GM19193 (cell line): ENCODE measurements around the gene PEX26.

Experiments used
- POLR2A ChIP-seq: IDR thresholded peaks from 4 replicates; pipeline ENCODE4 v1.6.1; 2011; ENCODE audit not compliant: insufficient read depth, insufficient read length; ENCODE audit errors: extremely low read depth

The PEX26 gene

DNA sequence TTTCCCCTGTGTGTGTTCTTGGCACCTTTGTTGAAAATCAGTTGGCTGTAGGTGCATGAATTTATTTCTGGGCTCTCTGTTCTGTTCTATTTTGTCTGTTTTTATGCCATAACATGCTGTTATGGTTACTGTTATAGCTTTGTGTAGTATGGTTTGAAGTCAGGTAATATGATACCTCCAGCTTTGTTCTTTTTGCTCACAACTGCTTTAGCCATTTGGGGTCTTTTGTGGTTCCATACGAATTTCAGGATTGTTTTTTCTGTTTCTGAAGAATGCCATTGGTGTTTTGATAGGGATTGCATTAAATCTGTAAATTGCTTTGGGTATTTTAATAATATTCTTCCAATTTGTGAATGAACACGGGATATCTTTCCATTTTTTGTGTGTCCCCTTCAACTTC lies 4.7 kb downstream of the PEX26 start:
- TF ChIP-seq POLR2A, result no peak

DNA sequence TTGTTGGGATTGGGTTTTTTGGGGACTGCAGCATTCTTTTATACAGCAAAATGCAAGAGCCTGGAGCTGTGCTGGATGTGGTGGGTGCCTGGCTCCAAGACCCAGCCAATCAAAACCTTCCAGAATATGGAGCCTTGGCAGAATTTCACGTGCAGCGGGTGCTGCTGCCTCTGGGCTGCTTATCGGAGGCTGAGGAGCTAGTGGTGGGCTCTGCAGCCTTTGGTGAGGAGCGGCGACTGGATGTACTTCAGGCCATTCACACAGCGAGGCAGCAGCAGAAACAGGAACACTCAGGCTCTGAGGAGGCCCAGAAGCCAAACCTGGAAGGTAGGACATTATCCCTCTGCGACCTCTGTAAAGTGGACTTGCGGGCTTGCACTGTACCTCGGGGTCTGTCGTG lies 5.6 kb downstream of the PEX26 start:
- no peak for TF ChIP-seq POLR2A

DNA sequence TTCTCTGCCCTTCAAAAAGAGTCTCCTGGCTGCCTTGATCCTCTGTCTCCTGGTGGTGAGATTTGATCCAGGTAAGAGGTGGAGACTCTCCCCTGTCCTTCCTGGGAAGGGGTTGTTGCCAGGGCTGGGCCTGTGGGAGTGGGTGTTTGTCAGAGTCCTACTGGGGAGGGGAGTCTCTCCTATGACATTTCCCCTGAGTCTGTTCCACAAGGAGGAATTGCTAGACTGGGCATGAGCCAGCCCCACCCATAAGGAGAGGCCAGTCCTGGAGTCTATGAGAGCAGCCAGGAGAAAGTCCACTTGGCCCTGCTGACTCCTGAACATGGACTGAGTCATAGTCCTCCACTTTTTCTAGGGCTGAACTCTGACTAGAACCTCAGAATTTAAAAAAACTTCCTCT lies 7.4 kb downstream of the PEX26 start:
- no peak for TF ChIP-seq POLR2A

DNA sequence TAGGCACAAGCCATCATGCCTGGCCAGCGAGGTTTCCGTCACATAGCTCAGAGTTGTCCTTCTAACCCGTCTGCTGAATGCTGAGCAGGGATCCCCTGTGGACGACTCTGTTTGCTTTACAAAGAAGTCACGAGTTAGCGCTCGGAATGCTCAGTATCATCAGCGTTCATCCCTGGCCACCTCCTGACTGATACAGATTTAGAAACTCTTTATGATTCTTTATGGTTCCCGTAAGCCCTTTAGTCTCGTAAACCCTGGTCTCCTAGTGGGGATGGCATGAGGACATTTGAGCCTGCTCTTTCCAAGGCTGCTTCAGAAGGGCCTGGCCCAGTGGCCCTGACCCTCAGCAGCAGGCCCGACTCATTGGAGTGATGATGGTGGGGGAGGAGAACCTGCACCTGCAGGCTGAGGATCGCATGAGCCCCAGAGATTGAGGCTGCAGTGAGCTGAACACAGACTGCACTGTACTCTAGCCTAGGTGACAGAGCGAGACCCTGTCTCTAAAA lies 9.6 kb downstream of the PEX26 start:
- no peak for TF ChIP-seq POLR2A

DNA sequence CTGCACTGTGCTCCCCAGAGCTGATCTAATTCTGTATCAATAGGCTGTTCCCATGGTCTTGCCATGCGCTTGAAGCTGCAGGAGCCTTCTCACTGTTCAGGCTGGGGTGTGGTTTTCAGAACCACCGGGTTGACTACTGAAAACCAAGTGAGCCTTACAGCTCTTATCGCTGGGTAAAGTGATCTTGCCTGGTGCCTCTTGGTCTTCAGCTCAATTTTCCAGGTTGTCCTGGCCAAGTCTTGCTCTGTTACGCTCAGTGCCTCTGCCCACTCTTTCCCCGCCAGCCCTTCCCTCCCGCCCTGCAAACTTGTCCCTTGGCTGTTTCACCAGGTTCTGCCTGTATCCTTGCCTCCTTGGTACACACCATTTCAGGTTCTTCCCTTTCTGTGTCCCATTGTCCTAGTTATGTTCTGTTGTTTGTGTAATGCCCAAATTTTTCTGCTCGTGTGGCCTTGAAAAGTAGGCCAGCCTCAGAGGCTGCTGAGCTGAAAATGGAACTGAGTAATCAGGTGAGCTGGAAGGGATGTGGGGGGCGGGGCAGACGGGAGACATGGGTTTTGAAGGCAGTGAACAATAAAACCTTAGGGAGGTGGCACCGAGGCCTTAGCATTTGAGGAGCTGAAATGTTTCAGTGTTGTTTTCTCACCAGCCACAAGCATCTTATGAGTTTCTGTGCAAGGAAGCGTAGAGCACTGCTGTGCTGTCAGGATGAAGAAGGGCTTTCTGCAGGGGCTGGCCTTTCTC lies 11.2 kb downstream of the PEX26 start:
- TF ChIP-seq POLR2A, result no peak

DNA sequence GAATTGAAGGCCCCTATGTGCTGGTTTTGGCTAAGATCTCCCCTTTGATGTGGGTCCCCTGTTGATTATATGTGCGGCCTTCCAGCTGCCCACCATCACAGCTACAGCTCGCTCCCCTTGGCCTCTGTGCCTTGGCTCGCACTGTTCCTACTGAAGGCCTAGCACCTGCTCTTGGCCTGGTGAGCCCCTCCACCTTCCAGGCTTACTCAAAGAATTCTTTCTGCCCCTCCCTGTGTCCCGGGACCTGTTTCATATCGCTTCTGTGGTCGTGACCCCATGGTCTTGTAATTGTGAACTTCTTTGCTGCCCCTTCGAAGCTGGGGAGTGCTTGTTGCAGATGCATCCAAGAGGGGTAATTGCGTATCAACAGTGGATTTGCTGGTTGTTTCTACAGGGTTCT lies 12.5 kb downstream of the PEX26 start:
- no peak for TF ChIP-seq POLR2A

DNA sequence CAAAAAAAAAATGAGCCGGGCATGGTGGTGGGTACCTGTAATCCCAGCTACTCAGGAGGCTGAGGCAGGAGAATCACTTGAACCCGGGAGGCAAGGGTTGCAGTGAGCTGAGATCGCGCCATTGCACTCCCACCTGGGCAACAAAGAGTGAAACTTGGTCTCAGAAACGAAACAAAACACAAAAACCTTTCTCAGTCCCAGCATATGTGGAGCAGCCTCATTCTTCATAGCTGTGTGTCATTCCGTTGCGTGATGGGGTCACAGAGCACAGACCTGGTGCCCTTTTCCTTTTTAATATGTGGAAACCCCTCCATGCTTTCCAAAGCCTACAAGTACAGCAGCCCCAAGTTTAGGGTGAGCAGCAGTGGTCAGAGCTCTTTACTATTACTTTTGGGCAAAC lies 13.7 kb downstream of the PEX26 start:
- no peak for TF ChIP-seq POLR2A

DNA sequence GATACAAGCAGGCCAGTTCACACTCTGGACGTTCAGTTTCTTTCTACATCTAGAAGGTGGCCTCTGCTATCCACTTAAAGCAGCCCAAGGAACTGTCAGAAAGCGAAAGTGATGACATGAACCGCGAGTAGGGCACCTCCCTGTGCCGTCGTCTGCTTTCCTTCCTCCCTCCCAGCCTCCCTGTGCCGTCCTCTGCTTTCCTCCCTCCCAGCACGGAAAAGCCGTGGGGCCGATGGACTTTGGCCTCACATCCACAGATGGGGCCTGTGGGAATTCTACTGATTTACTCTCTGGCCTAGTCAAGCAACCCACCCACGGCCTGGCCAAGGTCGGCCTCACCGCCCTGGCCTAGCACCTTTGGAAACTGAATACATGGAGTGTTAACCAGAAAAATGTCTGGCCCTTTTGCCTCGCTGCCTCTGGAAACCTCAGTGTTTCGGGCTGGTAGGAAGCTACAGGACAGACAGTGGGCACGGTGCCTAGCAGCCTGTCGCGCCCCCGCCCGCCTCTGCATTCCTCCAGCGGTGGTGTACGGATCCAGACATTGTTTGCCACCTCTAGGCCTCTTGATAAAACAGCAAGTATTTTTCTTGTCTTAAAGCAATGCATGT lies 14.2 kb downstream of the PEX26 start:
- TF ChIP-seq POLR2A, result no peak

DNA sequence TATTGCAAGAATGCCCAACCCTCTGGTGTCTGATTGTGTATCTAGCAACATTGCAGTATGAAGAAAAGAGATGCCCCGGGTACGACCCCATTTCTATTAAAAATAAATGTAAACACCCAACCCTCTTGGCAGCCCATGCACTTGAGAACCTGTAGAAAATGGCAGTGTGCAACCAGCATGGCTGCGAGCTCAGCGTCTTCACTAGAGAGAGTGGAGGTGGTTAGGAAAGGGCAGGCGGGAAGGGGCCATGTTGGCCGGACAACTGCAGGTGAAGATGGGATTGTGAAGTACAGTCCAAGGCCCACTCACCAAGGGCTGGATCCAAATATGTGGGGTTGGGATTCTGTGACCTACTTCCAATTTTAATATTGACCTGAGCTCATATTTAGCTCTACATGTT lies 15.9 kb downstream of the PEX26 start:
- TF ChIP-seq POLR2A, result no peak

DNA sequence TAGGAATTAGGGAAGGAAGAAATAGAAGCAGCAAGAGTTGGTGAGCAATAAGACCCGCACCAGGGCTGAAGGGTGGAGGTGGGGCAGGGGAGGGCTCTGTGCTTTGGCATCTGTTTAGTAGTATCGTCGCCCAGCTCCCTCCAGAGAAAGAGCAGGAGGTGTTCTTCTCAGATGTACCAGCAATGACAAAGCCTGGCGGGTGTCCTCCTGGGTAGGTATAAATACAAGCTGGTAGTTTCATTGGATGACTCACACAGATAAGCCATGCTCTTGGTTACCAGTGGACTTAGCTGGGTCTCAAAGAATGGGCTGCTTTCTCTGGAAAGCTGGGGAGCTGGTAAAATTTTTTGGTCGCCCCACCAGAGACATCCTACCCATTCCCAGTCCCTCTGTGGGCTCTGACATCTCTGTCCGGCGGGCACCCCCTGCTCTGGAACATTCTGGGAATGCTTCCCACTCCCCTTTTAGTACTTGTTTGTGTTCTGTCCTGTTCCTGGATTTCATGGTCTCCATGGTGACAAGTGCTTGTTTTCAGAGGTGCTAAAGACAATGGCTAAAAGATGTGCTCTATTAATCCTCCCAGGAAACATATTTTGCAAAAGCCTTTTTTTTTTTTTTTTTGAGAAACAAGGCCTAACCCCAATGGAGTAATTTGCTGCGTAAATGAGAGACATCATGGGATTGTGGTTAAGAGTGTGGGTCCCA lies 17.5 kb downstream of the PEX26 start:
- no peak for TF ChIP-seq POLR2A

DNA sequence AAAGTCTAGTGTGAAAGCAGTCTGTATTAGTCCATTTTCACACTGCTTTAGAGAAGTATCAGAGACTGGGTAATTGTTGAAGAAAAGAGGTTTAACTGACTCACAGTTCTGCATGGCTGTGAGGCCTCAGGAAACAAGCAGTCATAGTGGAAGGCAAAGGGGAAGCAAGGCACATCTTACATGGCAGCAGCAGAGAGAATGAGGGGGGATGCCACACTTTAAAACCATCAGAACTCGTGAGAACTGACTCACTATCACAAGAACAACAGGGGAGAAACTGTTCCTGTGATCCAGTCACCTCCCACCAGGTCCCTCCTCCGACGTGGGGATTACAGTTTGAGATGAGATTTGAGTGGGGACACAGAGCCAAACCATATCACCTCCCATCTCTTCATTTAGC lies 19.0 kb downstream of the PEX26 start:
- TF ChIP-seq POLR2A, result no peak

DNA sequence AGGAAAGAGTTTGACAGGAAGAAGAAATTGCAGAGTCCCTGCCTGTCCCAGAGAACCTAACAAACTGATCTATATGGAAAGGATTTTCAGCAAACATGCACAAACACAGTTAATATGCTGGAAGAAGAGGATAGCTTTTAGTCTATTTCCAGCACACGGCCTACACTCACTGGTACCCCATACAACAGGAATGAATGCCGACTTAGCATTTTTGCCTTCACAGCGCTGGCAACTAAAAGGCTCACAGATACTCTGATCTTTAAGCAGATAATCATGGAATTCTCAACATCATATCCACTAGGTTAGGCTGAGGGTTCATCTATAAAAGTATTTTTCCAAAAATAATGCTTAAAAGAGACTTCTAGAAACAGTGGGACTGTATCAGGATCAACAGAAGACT lies 23.0 kb downstream of the PEX26 start:
- TF ChIP-seq POLR2A, result no peak

DNA sequence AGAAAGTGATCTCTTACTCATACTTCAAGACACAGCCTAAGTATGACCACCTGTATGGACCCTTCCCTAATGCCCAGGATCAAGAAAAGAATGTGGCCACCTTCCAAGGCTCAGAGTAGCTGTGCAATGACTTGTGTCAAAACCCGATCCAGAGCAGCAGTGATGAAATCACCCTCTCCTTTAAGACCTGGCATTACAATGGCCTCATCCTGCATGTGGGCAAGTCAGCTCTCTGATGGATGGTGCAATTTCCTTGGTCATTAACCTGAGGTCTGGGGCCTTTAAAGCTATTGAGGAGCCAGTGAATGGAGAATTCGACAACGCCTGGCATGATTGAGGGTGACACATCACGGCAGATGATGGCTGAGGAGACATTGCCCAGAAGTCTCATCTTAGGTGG lies 23.7 kb downstream of the PEX26 start:
- TF ChIP-seq POLR2A, result no peak

DNA sequence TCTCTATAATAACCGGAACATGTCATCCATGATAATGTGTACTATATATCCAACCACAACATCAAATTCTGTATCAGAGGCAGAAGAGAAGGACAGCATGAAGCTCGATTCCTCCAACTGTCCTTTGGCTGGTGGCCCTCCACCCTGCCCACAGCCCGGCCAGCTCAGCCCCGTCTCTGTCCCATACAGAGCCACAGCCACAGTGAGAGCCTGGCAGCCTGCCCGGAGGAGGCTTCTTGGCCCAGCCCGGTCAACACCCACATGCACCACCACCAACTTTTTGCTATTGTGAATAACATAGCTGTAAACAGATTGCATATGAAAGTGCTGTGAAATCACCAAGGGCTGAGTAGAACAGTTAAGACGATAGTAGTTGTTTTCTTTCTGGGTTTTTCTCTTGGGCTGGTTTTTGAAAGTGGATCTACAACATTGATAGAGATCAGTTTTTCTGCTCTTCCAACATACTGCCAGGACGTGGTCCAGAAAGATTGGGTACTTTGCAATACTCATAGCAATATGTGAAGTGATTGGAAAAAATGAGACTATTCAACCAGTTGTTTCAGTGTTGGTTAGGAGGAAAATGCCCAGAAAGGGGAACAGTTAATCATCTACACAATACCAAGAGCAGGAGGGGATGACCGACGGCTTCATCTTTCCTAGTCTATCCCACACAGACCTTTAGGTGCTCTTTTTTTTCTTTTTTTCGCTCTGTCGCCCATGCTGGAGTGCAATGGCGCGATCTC lies 25.9 kb downstream of the PEX26 start:
- no peak for TF ChIP-seq POLR2A

DNA sequence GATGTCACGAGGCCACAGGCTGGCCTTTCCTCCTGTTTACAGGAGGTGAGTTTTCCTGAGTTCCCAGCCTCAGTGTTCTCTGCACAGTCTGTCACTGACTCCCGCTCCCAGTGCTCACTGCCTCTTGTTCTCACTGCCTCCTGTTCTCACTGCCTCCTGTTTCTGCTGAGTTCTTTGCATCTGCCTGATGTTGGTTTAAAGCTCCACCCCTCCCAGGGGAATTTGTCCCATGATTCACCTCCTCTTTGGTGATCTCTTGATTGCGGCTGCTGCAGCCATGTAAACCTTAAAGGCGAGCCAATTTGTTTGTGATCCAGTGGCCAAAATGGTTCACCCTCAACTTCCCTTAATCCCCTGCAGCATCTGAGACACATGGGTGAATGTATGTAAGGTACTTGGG lies 26.8 kb downstream of the PEX26 start:
- TF ChIP-seq POLR2A, result no peak
